ENCODE measurements around the gene AMY1C. TPM values are rescaled to one million over a fixed set of nuclear protein-coding genes. Genes with fewer than 3 reads are reported as not detected.

AMY1C gene
- total RNA-seq, 6 experiments from 2014 or later, result not detected

GRCh38 chr1:103761896-103762295 is 12.2 kb downstream of the AMY1C start:
- TF ChIP-seq CTCF (IDR thresholded peaks at IDR 0.05), result no peak
- no peak for TF ChIP-seq POLR2A (IDR thresholded peaks at IDR 0.05)
- H3K4me1 ChIP-seq, result no peaks in the 10 kb centered on the region
- H3K9me3 ChIP-seq, result no peaks in the 10 kb centered on the region
- ATAC-seq (no peak), DNase-seq (no peak)
- no peak overlapping the region for H3K4me3 ChIP-seq
- H3K27ac ChIP-seq, result no peak overlapping the region
- H3K27me3 ChIP-seq, result no peaks in the 10 kb centered on the region
- H3K36me3 ChIP-seq, result no peaks in the 10 kb centered on the region
- intact Hi-C loops (cut with DNase I), result no loop called here

- H3K27me3 ChIP-seq, result no peaks in the 10 kb centered on the region
Measured at GRCh38 chr1:103779932-103780331, 30.2 kb downstream of the AMY1C start.

GRCh38 chr1:103783944-103784377 is 34.3 kb downstream of the AMY1C start:
- no peaks in the 10 kb centered on the region for H3K4me1 ChIP-seq
- H3K9me3 ChIP-seq, result no peaks in the 10 kb centered on the region
- H3K4me3 ChIP-seq, result no peak overlapping the region
- no peak overlapping the region for H3K27ac ChIP-seq
- DNase-seq (no peak), ATAC-seq (no peak)
- no peak for TF ChIP-seq POLR2A (IDR thresholded peaks at IDR 0.05)
- TF ChIP-seq CTCF (IDR thresholded peaks at IDR 0.05), result no peak
- intact Hi-C loops (cut with DNase I), result no loop called here
- WGBS (ENCODE audit: insufficient coverage, low coverage, low lambda C conversion rate, missing lambda C conversion rate), result 39% methylated on average over 4 of the region's 4 CpGs
- no peaks in the 10 kb centered on the region for H3K36me3 ChIP-seq
- H3K27me3 ChIP-seq, result no peaks in the 10 kb centered on the region

More at GRCh38 chr1:103779932-103780331, 30.2 kb downstream of the AMY1C start:
- intact Hi-C loops (cut with DNase I), result no loop called here
- H3K4me3 ChIP-seq, result no peak overlapping the region
- H3K27ac ChIP-seq, result no peak overlapping the region
- H3K36me3 ChIP-seq, result no peaks in the 10 kb centered on the region
- DNase-seq, result no peak
- TF ChIP-seq CTCF (IDR thresholded peaks at IDR 0.05), result no peak
- TF ChIP-seq POLR2A (IDR thresholded peaks at IDR 0.05), result no peak
- no peaks in the 10 kb centered on the region for H3K9me3 ChIP-seq
- H3K4me1 ChIP-seq, result no peaks in the 10 kb centered on the region
- ATAC-seq, result no peak

- WGBS (ENCODE audit: insufficient coverage, low coverage, low lambda C conversion rate, missing lambda C conversion rate), result 17% methylated on average over 1 of the region's 1 CpG
- TF ChIP-seq CTCF (IDR thresholded peaks at IDR 0.05) (peak in 1 of 4 donors; percentile 6), POLR2A (IDR thresholded peaks at IDR 0.05) (no peak)
- Histone ChIP-seq H3K27ac (no peak overlapping the region), H3K4me3 (no peak overlapping the region), H3K9me3 (no peaks in the 10 kb centered on the region), H3K27me3 (no peaks in the 10 kb centered on the region), H3K36me3 (no peaks in the 10 kb centered on the region), H3K4me1 (no peaks in the 10 kb centered on the region)
- DNase-seq, result no peak
- ATAC-seq, result no peak
- intact Hi-C loops (cut with DNase I), result no loop called here
Measured at GRCh38 chr1:103788377-103788776, 38.7 kb downstream of the AMY1C start.

GRCh38 chr1:103790172-103790571 is 40.5 kb downstream of the AMY1C start:
- ATAC-seq, result no peak
- H3K27ac ChIP-seq, result no peak overlapping the region
- no peak for DNase-seq
- no peaks in the 10 kb centered on the region for H3K4me1 ChIP-seq
- TF ChIP-seq CTCF (IDR thresholded peaks at IDR 0.05) (no peak), POLR2A (IDR thresholded peaks at IDR 0.05) (no peak)
- H3K36me3 ChIP-seq, result no peaks in the 10 kb centered on the region
- H3K4me3 ChIP-seq, result no peak overlapping the region
- intact Hi-C loops (cut with DNase I), result no loop called here
- H3K9me3 ChIP-seq, result no peaks in the 10 kb centered on the region
- 66% methylated on average over 2 of the region's 2 CpGs for WGBS (ENCODE audit: insufficient coverage, low coverage, low lambda C conversion rate, missing lambda C conversion rate)
- no peaks in the 10 kb centered on the region for H3K27me3 ChIP-seq

Data from right lobe of liver (tissue), 6 donors.